Activated CD8-positive, alpha-beta memory T cell treated with anti-CD3 and anti-CD28 coated beads, Interleukin-2, amount 50 U/mL, for 1 hour (primary cell): Measurements from ENCODE around the gene TOMM5.
"Not testable (repeated sequence)": the region's sequence is repeated elsewhere in the genome, so short reads cannot be mapped to it uniquely, and the experiment has no call there.

Experiments
- DNase-seq: peaks from one replicate; pipeline ENCODE4 v3.0.0-alpha.2; 2020; ENCODE audit errors: extremely low read depth

Gene TOMM5

DNA sequence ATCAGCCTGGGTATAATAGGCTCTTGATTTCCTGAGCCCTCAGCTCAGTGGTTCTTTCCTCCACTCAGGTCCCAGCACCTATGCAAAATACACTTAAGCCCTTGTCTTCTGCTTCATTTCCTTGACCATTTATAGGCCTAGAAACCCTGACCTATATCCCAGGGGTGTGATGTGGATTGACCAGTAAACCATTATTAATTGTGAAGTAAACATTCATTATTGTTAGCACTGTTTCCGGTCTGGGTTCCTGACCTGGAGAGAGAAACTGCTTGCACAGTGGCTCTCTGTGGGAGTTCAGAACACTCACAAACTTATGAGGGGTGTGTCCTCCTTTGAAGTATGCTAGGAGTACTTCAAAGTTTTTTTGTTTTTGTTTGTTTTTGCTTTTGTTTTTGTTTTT is 19.6 kb upstream of the TOMM5 start:
- no peak for DNase-seq

DNA sequence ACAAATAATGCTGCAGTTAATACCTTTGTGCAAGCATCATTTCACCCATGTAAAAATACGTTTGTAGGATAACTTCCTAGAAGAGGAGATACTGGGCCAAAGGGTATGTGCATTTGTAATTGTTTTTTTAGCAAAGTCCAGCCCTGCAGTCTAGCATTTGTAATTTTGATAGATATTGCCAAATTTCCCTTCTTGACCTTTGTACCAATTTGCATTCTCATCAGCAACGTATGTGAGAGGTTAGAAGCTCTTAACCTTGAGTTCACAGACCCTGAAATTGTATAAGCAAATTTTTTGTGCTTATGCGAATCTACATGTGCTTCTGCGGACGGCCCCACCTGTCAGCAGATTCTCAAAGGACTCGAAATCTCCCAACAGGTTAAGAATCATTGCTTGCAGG is 18.6 kb upstream of the TOMM5 start:
- DNase-seq, result no peak

DNA sequence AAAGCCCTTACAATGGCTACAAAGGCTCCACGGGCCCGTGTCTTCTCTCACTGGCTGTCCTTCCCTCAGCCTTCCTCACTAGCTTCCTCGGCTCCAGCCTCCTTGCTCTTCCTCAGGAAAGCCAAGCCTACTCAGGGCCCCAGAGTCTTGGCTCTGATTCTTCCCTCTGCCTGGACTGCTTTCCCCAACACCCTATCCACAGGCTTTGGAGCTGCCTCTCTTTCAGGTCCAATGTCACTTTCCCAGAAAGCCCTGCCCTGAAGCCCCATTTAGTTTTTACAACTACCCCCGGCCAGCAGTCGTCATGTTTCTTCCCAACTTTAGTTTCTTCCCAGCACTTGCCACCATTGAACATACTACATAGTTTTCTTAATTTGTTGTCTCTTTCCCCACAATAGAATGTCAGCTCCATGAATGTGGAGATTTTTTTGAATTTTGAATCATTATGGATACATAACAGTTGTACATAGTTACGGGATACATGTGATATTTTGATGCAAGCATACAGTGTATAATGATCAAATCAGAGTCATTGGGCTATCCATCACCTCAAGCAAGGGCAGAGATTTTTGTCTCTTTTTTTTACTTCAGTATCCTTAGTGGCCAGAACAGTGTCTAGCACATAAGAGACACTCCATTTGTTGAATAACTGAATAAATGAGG is 17.5 kb upstream of the TOMM5 start:
- no peak for DNase-seq

DNA sequence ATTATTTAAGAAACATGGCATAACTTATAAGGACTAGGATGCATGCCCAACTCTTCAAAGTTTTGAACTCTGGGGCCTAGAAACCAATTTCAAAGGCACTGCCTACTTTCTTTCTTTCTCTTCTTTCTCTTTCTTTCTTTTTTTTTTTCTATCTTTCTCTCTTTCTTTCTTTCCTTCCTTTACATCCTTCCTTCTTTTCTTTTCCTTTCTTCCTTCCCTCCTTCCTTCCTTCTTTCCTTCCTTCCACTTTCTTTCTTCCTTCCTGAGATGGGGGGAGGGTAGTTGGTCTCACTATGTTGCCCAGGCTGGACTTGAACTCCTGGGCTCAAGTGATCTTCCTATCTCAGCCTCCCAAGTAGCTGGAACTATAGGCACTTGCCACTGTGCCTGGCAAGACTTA is 15.9 kb upstream of the TOMM5 start:
- no peak for DNase-seq

DNA sequence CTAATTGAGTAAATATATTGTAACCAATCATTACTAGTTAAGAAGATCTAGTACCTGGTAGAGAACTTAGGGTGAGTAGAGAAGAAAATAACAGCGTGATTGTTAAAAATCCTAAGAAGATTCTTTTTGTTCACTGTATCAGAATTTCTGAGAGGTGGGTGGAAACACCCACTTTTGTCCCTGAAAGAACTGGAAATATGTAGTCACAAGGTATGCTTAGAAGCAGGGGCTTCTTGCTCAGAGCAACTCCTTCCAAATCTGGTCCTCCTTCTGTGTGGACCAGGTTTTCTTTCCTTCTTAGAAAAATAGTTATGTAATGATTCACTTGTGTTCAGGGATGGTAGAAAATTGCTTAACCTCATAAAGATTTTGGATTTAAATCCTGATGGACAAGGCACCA is 11.9 kb upstream of the TOMM5 start:
- DNase-seq, result no peak

DNA sequence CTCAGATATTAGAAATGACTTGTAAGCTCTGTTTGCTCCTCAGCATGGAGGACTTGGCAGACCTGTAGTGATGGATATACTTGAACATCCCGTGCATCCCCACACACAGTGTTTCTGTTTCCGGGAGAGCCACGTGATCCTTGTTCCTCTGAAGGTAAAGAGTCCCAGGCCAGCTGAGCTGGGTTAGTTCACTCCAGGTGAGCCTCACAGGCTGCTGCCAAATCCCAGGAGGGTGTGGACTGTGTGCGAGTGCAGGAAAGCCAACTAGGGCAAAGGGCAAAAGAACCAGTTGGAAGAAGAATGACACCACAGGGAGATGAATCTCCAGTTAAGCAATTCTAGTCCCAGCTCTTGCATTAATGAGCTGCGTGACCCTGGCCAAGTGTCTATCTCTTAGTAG is 10.4 kb upstream of the TOMM5 start:
- no peak for DNase-seq

DNA sequence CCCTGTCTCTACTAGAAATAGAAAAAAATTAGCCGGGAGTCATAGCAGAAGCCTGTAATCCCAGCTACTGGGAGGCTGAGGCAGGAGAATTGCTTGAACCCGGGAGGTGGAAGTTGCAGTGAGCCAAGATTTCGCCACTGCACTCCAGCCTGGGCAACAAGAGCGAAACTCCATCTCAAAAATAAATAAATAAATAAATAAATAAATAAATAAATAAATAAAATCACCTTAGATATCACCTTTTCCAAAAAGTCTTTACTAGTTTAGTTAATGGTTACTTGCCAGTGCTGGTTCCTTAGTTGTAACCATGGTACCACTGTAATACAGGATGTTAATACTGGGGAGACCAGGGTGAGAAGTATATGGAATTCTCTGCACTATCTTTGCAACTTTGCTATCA is 9.7 kb upstream of the TOMM5 start:
- not testable (repeated sequence) for DNase-seq

DNA sequence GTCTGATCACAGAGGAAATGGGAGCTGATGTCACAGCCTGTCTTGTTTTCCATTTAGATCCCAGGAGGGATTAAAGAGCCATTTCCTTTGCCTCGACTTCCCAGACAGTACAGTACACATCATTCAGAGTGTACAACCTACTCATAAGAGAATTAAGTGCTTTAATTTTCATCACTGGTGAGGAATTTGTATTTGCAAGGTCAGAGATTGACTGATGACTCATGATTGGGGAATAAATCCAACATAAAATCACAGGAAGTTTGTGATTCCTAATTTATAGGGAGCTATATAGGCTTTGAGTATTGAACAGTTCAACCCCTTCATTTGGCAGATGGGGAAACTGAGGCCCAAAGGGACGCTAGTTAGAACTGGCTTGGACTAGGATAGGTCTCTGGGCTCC is 4.1 kb upstream of the TOMM5 start:
- no peak for DNase-seq

DNA sequence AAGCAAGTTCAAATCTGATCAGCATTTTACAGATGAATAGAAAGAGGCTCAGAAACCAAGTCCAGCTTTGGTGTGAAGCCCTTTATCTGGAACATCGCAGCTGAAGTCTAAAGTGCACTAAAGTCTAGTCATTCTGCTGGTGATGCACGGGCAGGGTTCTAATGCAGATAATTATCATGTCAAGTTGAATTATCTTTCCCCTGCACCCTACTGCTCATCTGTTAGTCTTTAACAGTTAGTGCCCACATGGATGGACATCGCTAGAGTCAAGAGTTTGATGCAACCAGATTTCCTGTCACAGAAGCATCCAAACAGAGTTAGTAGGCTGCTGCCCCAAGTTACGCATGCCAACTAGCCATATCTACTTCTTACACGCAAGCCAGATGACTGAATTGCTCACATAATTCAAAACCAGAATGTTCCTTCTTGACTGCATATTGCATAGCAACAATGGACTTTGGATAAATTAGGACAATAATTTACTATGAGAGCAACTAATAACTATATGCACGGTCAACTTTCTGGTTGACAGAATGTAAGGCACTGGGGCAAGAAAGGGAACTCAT is 1.6 kb upstream of the TOMM5 start:
- no peak for DNase-seq

DNA sequence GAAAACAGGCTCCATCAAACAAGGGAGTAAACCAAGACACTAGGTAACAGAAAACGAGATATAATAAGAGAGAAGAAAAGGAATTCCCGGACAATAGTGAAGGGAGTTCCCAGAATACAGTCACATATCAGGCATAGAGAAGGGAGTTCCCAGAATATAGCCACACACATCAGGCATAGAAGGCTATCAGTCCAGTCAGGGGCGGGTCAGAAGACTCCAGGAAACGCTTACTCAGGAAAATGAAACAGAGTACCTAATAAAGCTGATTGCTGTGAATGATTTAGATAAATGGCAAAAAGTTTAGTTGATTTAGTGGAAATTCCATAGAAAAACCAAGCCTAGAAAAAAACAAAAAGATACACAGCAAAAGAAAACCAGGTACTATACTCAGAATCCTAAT is 4.9 kb downstream of the TOMM5 start:
- DNase-seq, result no peak

DNA sequence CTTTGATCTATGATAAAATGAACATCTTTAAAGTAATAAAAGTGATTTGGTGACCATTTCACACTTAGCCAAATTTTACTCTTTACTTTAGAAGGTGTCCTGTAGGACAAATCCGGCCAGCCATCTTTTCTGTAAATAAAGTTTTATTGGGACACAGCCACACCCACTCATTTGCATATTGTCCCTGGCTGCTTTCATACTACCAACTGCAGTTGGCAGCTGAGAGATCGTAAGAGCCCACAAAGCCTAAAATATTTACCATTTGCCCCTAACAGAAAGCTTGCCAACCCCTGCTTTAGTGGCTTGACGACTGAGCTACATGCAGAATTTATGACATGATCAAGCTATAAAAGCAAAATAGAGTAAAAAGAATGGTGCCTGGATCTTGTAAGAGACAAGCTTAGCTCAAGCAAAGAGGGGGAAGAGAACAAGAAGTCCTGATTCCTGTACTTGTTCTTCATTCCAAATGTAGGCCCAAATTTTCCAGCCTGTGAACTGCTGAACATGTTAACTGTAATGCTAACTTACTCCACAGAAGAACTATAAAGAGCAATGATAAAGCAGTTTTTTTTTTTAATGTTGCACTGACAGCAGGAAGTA is 8.8 kb downstream of the TOMM5 start:
- DNase-seq, result no peak

DNA sequence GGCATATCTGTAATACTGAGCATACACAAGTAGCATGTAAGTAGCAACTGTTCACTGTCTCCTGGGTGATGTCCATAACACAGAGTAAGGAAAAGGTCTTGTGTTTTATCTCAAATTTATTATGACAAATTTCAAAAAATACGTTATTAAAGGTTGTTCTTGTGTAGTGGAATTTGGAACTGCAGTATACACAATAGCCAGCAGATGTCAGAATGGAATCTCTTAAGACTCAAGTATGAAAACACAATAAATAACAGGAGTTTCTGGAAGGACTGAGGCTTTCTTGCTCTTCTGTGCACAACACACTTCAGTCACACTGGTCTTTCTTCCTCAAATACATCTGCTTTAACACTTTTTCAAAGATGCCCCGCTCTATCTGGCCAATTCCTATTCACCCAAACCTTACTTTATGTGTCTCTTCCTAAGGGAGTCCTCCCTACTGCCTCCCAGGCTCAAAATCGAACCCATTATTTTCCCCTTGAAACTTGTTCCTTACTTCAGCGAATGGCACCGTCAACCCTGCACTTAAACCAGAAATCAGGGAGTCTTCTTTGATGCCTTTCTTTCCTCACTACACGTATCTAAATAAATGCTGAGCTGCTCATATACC is 9.7 kb downstream of the TOMM5 start:
- no peak for DNase-seq

DNA sequence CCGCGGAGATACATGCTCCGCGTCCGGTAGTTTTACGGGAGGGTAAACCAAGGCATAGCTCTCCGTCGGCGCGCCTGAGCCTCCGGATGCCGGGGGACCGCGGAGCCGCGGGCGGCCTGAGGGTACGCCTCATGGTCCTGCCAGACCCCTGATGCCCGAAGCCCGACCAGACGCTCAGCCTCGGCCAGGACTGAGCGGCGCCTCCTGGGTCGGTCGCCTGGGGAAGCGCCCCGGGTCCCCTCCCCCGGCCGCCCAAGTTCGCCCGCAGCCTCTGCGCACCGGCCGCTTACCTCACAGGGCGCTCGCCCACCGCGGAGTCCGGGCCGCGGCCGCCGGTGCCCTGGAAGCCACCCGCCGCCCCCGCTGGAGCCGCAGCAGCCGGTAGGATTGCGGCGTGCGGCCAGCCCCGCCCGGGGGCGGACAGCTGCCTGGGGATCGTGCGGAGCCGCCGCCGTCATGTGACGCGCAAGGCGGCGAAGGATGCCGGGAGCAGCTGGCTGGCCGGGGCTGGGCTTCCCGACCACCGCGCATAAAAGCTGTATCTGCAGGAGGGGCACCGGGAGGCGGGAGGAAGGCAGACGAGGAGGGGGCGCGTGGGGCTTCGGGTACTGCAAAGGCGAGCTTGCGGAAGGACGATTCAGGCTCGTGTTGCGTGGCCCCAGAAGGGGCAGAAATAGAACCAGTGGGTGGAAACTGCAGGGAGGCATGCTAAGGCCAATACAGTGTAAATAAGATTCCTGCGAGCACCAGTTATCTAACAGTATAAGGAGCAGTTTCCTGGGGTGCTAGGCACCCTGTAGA is 16.3 kb downstream of the TOMM5 start, which contains the start of gene FBXO10:
FBXO10 (minus strand) TSS at position 460 of the 801 bp plus-strand sequence. CDS start 34,612 bp downstream, outside the sequence.
- DNase-seq, result no peak

DNA sequence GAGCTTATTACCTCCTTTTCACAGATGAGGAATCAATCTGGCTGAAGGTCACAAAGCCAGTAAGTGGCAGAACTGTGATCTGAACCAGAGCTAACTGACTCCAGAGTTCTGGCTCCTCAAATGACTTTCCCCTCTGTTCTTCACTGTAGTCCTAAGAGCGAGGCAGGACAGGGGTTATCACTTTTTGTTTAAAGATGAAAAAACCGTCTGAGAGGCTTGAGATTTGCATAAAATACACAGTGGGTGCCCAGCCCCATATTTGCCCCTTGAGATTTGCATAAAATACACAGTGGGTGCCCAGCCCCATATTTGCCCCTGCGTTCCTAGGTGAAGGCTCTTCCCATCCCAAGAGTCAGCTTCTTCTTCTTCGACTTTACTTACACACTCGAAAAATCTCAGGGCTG is 16.9 kb downstream of the TOMM5 start:
- DNase-seq, result no peak

DNA sequence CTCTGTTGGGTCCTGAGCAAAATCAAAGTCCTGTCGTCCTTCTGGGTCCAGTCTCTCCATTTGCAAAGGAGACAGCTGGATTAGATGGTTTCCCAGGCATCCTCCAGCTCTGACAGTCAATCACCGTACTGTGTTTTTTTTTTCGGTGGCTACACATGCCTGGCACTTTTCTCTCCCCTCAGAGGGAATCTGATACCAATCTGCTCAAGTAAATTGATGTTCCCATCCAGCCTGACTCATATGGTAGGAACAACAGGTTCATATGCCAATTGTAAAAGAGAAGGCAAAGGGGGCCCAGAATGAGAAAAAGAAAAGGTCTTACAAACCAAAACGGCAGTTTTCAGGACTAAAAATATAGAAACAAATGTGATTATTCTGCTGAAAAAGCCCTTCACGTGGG is 17.4 kb downstream of the TOMM5 start:
- DNase-seq, result no peak

DNA sequence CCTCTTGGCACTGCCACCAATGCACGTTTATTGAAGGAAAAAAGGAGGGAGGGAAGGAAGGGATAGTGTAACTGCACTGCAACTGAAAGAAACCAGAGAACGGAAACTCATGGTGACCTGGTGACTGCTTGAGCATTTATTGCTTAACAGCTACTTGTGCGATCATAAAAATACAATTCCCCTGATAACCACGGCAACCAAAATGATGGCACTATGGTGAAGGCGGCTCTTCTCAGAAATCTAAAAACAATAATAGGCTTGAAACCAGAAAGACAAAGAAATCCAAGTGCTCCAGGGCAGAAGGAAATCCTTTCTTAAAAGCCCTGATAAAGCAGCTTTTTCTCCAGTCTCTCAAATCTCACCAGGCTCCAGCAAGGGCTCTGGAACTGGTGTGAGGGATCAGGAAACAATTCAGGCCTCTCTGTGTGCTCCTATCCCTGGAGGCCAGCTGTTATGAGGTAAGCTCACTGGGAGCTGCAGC is 18.1 kb downstream of the TOMM5 start:
- DNase-seq, result no peak

DNA sequence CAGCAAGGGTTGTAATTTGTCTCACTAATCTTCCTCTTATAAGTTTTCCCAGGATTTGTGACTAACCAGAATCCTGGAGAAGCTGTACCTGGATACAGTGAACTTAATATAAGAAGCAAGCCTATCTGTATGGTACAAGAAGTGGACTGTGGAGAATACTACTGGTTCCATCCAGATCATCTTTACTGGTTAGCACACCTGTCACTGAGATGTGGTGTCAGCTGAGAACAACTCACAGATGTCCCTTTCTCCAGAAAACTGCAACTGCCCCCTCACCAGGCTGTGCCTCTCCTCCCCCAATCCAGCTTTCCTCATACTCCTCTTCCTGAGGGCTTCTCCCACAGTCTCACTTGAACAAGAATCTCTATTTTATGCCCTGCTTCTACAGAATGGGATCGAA is 21.1 kb downstream of the TOMM5 start:
- DNase-seq, result no peak

DNA sequence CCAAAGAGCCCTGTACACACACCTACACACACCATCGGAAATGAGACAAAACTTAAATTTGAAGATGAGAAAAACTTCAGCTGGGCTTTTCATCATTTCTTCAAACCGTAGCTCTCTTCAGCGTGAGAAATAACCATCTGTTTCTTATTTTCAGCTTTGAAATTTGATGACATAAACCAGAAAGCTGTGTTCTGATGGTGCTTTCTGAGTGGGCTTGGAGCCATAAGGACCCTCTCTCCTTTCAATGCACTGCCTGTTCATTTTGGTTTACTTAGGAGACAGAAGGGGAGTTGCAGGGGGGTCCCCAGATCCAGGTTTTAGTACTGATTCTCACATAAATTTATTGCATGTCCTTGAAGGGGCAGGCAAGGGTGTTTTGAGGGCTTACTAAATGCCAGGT is 25.7 kb downstream of the TOMM5 start:
- no peak for DNase-seq

DNA sequence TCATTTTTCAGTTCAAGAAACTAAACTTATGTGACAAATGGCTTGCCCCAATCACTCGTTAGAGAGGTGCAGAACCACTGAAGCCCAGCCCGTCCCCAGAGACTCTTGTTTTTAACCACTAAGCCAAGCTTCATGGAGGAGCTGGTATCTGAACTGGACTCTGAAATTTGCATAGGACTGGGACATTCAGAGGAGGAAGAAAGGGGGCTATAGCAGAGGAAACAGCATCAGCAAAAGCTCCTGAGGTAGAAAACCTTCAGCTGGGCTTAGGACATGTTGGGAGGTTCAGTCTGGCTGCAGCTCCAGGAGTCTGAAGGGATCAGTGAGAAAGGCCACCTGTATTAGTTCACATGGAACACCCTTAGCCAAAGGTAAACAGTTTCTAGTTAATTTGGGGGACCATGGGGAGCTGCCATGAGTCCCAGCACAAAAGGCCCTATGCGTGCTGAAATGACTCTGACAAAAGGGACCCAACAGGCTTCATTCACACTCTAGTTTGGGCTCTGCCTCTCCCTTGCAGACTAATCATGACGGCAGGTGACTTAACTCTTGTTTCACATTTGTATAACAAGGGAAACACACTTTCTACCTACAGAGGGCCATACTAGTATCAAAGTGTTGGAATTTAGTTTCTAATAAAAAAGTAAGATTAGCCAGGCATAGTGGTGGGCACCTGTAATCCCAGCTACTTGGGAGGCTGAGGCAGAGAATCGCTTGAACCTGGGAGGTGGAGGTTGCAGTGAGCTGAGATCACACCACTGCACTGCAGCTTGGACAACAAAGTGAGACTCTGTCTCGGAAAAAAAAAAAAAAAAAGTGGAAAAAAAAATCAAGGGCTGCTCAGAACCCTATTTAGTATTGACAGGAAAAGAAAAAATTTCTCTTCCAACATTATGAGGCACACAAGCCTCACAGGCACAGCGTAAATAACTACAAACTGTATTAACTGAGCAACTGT is 26.5 kb downstream of the TOMM5 start:
- DNase-seq, result no peak

DNA sequence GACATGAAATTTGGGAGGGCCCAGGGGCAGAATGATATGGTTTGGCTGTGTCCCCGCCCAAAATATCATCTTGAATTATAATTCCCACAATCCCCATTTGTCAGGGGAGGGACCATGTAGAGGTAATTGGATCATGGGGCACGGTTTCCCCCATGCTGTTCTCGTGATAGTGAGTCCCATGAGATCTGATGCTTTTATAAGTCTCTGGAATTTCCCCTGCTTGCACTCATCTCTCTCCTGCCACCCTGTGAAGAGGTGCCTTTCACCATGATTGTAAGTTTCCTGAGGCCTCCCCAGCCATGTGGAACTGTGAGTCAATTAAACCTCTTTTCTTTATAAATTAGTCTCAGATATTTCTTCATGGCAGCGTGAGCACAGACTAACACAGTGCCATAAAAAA is 27.5 kb downstream of the TOMM5 start:
- no peak for DNase-seq
